ENCODE measurements around the gene ELK4.

The ELK4 gene

DNA sequence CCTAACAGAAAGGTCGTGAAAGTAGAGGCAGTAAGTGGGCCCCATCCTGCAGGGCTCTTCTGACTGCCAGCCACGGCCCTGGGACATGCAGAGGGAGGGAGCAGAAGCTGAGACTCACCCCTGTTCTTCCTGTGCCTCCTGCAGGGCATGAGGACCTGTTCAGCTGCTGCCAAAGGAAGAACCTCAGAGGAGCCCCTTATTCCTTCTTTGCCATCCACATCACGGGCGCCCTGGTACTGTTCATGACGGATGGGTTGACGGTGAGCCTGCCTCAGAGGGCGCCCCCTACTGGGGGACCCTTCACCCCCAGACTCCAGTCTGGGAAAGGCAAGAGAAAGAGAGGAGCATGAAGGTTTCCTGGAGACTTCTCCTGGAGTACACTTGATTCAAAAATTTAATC, 47.1 kb downstream of the ELK4 start:
- Histone ChIP-seq H3K36me3 (no peaks in the 10 kb centered on the region), H3K27ac (no peak overlapping the region), H3K9me3 (ENCODE audit: severe bottlenecking) (no peaks in the 10 kb centered on the region), H3K4me3 (ENCODE audit: low read depth, low read length) (no peak overlapping the region), H3K27me3 (ENCODE audit: insufficient read depth, low read depth, severe bottlenecking) (peaks cover 53% of the 10 kb centered on the region)
- DNase-seq: peak; percentile 52
- TF ChIP-seq, protein P1, sequence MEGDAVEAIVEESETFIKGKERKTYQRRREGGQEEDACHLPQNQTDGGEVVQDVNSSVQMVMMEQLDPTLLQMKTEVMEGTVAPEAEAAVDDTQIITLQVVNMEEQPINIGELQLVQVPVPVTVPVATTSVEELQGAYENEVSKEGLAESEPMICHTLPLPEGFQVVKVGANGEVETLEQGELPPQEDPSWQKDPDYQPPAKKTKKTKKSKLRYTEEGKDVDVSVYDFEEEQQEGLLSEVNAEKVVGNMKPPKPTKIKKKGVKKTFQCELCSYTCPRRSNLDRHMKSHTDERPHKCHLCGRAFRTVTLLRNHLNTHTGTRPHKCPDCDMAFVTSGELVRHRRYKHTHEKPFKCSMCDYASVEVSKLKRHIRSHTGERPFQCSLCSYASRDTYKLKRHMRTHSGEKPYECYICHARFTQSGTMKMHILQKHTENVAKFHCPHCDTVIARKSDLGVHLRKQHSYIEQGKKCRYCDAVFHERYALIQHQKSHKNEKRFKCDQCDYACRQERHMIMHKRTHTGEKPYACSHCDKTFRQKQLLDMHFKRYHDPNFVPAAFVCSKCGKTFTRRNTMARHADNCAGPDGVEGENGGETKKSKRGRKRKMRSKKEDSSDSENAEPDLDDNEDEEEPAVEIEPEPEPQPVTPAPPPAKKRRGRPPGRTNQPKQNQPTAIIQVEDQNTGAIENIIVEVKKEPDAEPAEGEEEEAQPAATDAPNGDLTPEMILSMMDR (IDR thresholded peaks at IDR 0.05; ENCODE audit: low read depth, low read length): peak; percentile 84

DNA sequence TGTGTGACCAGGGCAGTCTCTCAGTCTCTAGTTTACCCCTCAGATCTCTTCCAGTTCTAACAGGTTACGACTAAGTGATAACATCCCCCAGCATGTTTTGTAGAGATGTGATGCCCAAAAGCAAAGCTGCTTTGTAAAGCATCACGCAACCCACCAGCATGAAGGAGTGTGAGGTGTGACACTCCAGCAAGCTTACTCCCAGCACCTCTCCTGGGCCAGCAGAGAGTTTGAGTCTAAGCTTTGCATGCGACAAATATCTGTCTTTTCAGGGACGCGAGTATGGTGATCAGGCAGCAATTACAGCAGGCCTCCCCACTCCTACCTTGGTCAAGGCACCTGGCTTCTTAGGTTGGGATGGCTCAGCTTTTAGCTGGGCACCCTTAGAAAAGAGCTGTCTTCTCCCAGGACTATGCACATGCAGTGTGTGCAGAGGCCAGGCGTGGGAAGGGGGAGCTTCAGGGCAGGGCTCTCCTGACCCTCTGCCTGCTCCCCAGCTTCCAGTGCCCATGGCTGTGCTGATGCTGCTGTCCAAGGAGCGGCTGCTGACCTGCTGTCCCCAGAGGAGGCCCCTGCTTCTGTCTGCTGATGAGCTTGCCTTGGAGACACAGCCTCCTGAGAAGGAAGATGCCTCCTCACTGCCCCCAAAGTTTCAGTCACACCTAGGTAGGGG, 48.2 kb downstream of the ELK4 start:
- Histone ChIP-seq H3K4me3 (ENCODE audit: low read depth, low read length) (no peak overlapping the region), H3K27me3 (ENCODE audit: insufficient read depth, low read depth, severe bottlenecking) (peaks cover 55% of the 10 kb centered on the region), H3K36me3 (no peaks in the 10 kb centered on the region), H3K9me3 (ENCODE audit: severe bottlenecking) (no peaks in the 10 kb centered on the region), H3K27ac (no peak overlapping the region)
- peak; percentile 24 for DNase-seq
- TF ChIP-seq, protein P1 (IDR thresholded peaks at IDR 0.05; ENCODE audit: low read depth, low read length): no peak

DNA sequence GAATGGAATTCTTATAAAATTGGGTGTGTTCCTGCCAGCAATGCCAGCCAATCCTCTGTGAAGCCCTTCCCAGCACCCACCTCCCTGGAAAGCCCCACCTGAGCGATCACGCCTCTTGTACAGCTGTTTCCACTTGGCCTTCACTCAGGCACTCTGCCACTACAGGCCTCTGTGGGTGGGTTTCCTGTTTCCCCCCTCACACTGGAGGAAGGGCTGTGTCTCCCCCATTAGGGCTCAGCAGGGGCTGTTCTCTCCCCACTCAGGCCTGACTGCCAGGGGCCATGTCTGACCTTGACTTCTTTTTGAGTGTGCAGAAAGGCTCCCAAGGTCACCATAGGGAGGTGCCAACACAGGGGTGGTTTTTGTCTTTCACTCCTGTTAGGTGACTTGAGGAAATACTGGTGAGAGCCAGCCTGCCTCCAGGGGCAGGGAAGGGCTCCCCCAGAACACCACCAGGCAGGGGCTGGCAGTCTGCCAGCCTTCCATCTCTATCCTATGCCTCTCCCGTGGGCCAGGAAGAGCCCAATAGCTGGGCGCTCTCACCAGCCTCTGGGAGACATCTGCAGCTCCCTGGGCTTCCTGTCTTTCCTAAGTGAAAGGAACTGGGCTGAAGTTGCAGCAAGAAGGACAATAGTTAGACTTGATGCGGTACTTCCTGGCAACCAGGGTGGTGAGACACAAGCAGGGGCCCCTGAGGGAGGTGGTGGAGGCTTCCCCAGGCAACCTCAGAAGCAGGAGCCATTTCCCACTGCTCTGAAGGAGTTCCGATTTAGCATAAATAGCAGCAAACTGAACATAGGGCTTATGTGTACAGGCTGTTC, 49.1 kb downstream of the ELK4 start:
- H3K9me3 ChIP-seq (ENCODE audit: severe bottlenecking): no peaks in the 10 kb centered on the region
- TF ChIP-seq, protein P1 (IDR thresholded peaks at IDR 0.05; ENCODE audit: low read depth, low read length): no peak
- H3K4me3 ChIP-seq (ENCODE audit: low read depth, low read length): no peak overlapping the region
- DNase-seq: peak; percentile 14
- H3K36me3 ChIP-seq: no peaks in the 10 kb centered on the region
- H3K27ac ChIP-seq: no peak overlapping the region
- peaks cover 63% of the 10 kb centered on the region for H3K27me3 ChIP-seq (ENCODE audit: insufficient read depth, low read depth, severe bottlenecking)

DNA sequence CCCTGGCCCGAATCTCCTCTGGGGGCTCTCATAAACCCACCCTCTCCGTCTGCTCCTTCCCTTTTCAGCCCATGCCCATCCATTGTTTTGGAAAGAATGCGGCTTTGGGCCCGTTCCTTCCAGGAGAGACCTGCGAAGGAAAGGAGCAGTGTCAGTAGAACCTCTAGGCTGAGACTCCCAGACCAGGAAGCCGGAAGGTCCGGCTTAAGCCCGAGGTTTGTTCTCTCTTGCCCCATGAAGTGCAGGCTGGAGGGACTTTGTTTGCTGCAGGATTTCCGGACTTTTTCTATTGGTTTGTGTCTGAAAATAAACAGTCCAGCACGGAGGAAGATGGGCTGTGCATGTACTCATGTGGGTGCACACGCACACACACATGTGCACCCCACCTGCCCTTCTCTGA, 49.8 kb downstream of the ELK4 start:
- Histone ChIP-seq H3K9me3 (ENCODE audit: severe bottlenecking) (no peaks in the 10 kb centered on the region), H3K27me3 (ENCODE audit: insufficient read depth, low read depth, severe bottlenecking) (peaks cover 70% of the 10 kb centered on the region)
- TF ChIP-seq, protein P1 (IDR thresholded peaks at IDR 0.05; ENCODE audit: low read depth, low read length): no peak

DNA sequence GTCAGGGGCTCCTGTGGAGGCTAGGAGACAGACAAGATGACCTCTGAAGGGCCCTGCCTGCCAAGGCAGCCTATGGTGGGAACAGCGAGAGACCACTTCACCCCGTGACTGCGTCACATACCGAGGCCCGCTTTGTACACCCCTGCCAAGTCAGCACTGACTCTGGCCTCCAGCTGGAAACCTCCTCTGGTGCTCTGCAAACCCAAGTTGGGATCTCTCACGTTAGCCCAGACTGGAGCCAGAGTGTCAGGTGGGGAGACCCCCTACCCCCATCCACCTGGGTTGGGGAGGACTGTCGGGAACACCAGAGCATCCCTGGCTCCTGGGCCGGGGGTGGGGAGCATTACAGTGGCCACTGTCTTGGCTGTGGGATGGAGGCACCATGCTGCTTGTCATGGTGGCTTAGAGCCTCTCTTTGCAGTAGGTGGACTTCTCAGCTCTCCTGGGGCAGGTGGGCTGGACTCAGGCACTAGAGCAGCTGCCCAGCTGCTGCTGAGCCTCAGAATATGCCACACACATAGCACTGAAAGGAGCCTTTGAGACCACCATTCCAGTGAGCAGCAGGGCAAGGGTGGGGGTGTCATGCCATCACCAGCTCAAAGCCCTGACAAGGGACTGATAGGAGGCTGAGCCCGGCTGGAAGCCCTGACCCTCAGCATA, 50.4 kb downstream of the ELK4 start:
- peaks cover 76% of the 10 kb centered on the region for H3K27me3 ChIP-seq (ENCODE audit: insufficient read depth, low read depth, severe bottlenecking)
- no peak overlapping the region for H3K27ac ChIP-seq
- H3K4me3 ChIP-seq (ENCODE audit: low read depth, low read length): no peak overlapping the region
- peak; percentile 10 for DNase-seq
- H3K36me3 ChIP-seq: no peaks in the 10 kb centered on the region
- H3K9me3 ChIP-seq (ENCODE audit: severe bottlenecking): no peaks in the 10 kb centered on the region
- TF ChIP-seq, protein P1 (IDR thresholded peaks at IDR 0.05; ENCODE audit: low read depth, low read length): no peak

More for the DNA sequence above, 49.8 kb downstream of the ELK4 start:
- Histone ChIP-seq H3K36me3 (no peaks in the 10 kb centered on the region), H3K4me3 (ENCODE audit: low read depth, low read length) (no peak overlapping the region), H3K27ac (no peak overlapping the region)
- peak; percentile 6 for DNase-seq
